ENCODE data around the gene ACE.

The ACE gene

GRCh38 chr17:63525190-63525946 is 48.5 kb downstream of the ACE start:
- POLR2A ChIA-PET: no interaction called here
- CTCF ChIA-PET: interaction anchor here (1.1 kb wide), 1 partner anchor 47 kb away, joined by 3 read pairs; no protein-coding TSS in a partner anchor
- no peak for TF ChIP-seq CTCF (IDR thresholded peaks at IDR 0.05; ENCODE audit: control extremely low read depth, extremely low read depth, low read depth, missing control alignments)
- DNase-seq (ENCODE audit: extremely low spot score): no peak

- ChIA-PET CTCF (interaction anchor here (1.1 kb wide), 1 partner anchor 49 kb away, joined by 3 read pairs; no protein-coding TSS in a partner anchor), POLR2A (interaction anchor here (0.6 kb wide), 2 partner anchors 69 to 1664 kb away, joined by 3 to 8 read pairs; no protein-coding TSS in a partner anchor)
- TF ChIP-seq CTCF (IDR thresholded peaks at IDR 0.05; ENCODE audit: control extremely low read depth, extremely low read depth, low read depth, missing control alignments): no peak
- DNase-seq (ENCODE audit: extremely low spot score): no peak
Measured at GRCh38 chr17:63526861-63527260, 50.0 kb downstream of the ACE start.

GRCh38 chr17:63528183-63528582 is 51.3 kb downstream of the ACE start:
- ChIA-PET CTCF (interaction anchor here (0.8 to 1.3 kb wide), 2 partner anchors 103 to 121 kb away, joined by 3 read pairs; no protein-coding TSS in a partner anchor), POLR2A (no interaction called here)
- no peak for DNase-seq (ENCODE audit: extremely low spot score)
- TF ChIP-seq CTCF (IDR thresholded peaks at IDR 0.05; ENCODE audit: control extremely low read depth, extremely low read depth, low read depth, missing control alignments): no peak

- no peak for DNase-seq (ENCODE audit: extremely low spot score)
- ChIA-PET POLR2A (no interaction called here), CTCF (interaction anchor here (1.1 to 1.3 kb wide), 2 partner anchors 15 to 105 kb away, joined by 3 read pairs; no protein-coding TSS in a partner anchor)
- no peak for TF ChIP-seq CTCF (IDR thresholded peaks at IDR 0.05; ENCODE audit: control extremely low read depth, extremely low read depth, low read depth, missing control alignments)
Measured at GRCh38 chr17:63529711-63530556, 53.1 kb downstream of the ACE start.

GRCh38 chr17:63530557-63531021 is 53.7 kb downstream of the ACE start:
- no peak for TF ChIP-seq CTCF (IDR thresholded peaks at IDR 0.05; ENCODE audit: control extremely low read depth, extremely low read depth, low read depth, missing control alignments)
- DNase-seq (ENCODE audit: extremely low spot score): no peak
- CTCF ChIA-PET: interaction anchor here (1.1 kb wide), 1 partner anchor 16 kb away, joined by 3 read pairs; no protein-coding TSS in a partner anchor
- POLR2A ChIA-PET: interaction anchor here (0.5 to 0.8 kb wide), 2 partner anchors 19 to 308 kb away, joined by 3 read pairs; no protein-coding TSS in a partner anchor

Measured in GM10248 (cell line).